Keratinocyte (primary cell): Measurements from ENCODE around the gene ROS1.
"Not testable (repeated sequence)": the region's sequence is repeated elsewhere in the genome, so short reads cannot be mapped to it uniquely, and the experiment has no call there.

Experiments used
- EZH2 ChIP-seq: IDR thresholded peaks from one replicate; pipeline ENCODE4 v1.6.1; 2012; ENCODE audit warnings: inconsistent platforms, mild to moderate bottlenecking, low read length, moderate library complexity
- TF ChIP-seq, protein P1 (sequence below), 3 experiments: IDR thresholded peaks in 1 of 3; conservative IDR thresholded peaks in 1 of 3; optimal IDR thresholded peaks in 1 of 3; 2 replicates in 2 of 3; 3 replicates in 1 of 3; pipeline versions ENCODE3 to v1.5.1; 2011; ENCODE audit warnings: low read length in 3 of 3, mild to moderate bottlenecking in 3 of 3, moderate library complexity in 2 of 3, control low read depth in 1 of 3, inconsistent platforms in 1 of 3; ENCODE audit not compliant: insufficient read depth in 2 of 3; ENCODE audit errors: extremely low read depth in 1 of 3

DNA sequence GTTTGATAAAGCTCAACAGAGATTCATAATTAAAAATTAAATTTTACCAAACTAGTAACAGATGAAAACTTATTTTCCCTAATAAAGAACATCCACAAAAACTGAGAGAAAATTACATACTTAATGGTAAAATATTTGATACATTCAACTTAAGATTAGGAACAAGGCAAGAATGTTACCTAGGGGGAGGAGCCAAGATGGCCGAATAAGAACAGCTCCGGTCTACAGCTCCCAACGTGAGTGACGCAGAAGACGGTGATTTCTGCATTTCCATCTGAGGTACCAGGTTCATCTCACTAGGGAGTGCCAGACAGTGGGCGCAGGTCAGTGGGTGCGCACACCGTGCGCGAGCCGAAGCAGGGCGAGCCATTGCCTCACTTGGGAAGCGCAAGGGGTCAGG lies 181.2 kb downstream of the ROS1 start:
- TF ChIP-seq, protein P1, sequence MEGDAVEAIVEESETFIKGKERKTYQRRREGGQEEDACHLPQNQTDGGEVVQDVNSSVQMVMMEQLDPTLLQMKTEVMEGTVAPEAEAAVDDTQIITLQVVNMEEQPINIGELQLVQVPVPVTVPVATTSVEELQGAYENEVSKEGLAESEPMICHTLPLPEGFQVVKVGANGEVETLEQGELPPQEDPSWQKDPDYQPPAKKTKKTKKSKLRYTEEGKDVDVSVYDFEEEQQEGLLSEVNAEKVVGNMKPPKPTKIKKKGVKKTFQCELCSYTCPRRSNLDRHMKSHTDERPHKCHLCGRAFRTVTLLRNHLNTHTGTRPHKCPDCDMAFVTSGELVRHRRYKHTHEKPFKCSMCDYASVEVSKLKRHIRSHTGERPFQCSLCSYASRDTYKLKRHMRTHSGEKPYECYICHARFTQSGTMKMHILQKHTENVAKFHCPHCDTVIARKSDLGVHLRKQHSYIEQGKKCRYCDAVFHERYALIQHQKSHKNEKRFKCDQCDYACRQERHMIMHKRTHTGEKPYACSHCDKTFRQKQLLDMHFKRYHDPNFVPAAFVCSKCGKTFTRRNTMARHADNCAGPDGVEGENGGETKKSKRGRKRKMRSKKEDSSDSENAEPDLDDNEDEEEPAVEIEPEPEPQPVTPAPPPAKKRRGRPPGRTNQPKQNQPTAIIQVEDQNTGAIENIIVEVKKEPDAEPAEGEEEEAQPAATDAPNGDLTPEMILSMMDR (optimal IDR thresholded peaks at IDR 0.05 in 1 of 3, IDR thresholded peaks at IDR 0.05 in 1 of 3, conservative IDR thresholded peaks at IDR 0.05 in 1 of 3; ENCODE audit: extremely low read depth in 1 of 3, insufficient read depth in 2 of 3, low read length in 3 of 3) = not testable (repeated sequence)
- TF ChIP-seq EZH2 = not testable (repeated sequence)
